ENCODE measurements around the gene TP53TG3C.
"Not testable (repeated sequence)": the region's sequence is repeated elsewhere in the genome, so short reads cannot be mapped to it uniquely, and the experiment has no call there.

TP53TG3C gene, protein sequence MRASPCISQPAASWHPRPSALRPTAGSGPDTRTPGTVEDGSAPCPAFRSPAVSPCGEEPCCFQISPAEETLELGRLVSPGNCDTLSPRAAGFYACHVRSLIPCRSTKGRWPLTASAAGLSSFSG

GRCh38 chr16:33193926-33194325, at the start of gene TP53TG3C:
TP53TG3C (plus strand) TSS chr16:33194226; CDS start chr16:33194294, 68 bp downstream.
- DNase-seq (ENCODE audit: low spot score) = not testable (repeated sequence)
